Endothelial cell of umbilical vein (primary cell): Measurements from ENCODE around the gene FCMR. TPM values are rescaled to one million over a fixed set of nuclear protein-coding genes. Genes with fewer than 3 reads are reported as not detected.

Experiments
- BruUV-seq: library from RNA; stranded (reverse); fragments of 400-500 nt; replicated peaks from 2 replicates; lab custom pipeline; 2021; lab: Mats Ljungman, UMichigan
- CTCF ChIA-PET: fragments of 300-600, 350-600 bp; sonication (Branson Sonifier 250); formaldehyde crosslinking; loops from one replicate; lab custom pipeline; 2021; ENCODE audit warnings: antibody characterized with exemption, inconsistent platforms; lab: Charles Lee
- POLR2A ChIA-PET: fragments of 300-600, 350-600 bp; sonication (Branson Sonifier 250); formaldehyde crosslinking; loops from one replicate; lab custom pipeline; 2021; ENCODE audit warnings: antibody characterized with exemption, inconsistent platforms; lab: Charles Lee
- DNase-seq: peaks from one replicate; pipeline ENCODE4 v3.0.0-alpha.2; 2011; ENCODE audit warnings: low read depth, low spot score
- FAIRE-seq: peaks from 2 replicates; lab custom pipeline; 2011; peaks lifted over from hg19 to GRCh38; lab: Jason Lieb, UNC
- H2AFZ ChIP-seq: 2 replicates; pipeline ENCODE4 v1.6.0; 2012; ENCODE audit warnings: low read depth, low read length, control low read depth, inconsistent platforms
- H3K27ac ChIP-seq: 2 replicates; pipeline ENCODE4 v1.5.1; 2011; ENCODE audit warnings: low read depth, mild to moderate bottlenecking, control low read depth, low read length, moderate library complexity; ENCODE audit not compliant: insufficient read depth
- H3K27me3 ChIP-seq, 2 experiments: 2 replicates each; pipeline versions ENCODE4 v1.6.0 to v1.6.1; 2011; ENCODE audit warnings: low read length in 2 of 2, mixed read lengths in 1 of 2; ENCODE audit not compliant: control insufficient read depth in 2 of 2, insufficient read depth in 2 of 2
- H3K36me3 ChIP-seq, 2 experiments: 2 replicates in 1 of 2; 3 replicates in 1 of 2; pipeline ENCODE4 v1.5.1; 2011; ENCODE audit warnings: low read length in 2 of 2, mild to moderate bottlenecking in 1 of 2, moderate library complexity in 1 of 2; ENCODE audit not compliant: control insufficient read depth in 2 of 2, insufficient read depth in 2 of 2; ENCODE audit errors: extremely low read depth in 1 of 2
- H3K4me1 ChIP-seq: 3 replicates; pipeline ENCODE4 v1.5.1; 2011; ENCODE audit warnings: mild to moderate bottlenecking, low read length; ENCODE audit not compliant: control insufficient read depth, insufficient read depth; ENCODE audit errors: extremely low read depth
- H3K4me2 ChIP-seq: 2 replicates; pipeline ENCODE4 v1.6.1; 2011; ENCODE audit warnings: low read length, control low read depth, mixed read lengths; ENCODE audit not compliant: insufficient read depth
- H3K4me3 ChIP-seq, 3 experiments: fragments of 200-600 bp in 1 of 3; sonication (generic), shearing (Covaris generic) in 1 of 3; replicated peaks in 1 of 3; 2 replicates each; pipeline ENCODE4 v1.5.1; 2011 to 2016; ENCODE audit warnings: control low read depth in 3 of 3, low read length in 3 of 3, mild to moderate bottlenecking in 2 of 3, inconsistent platforms in 1 of 3, low read depth in 1 of 3, moderate library complexity in 1 of 3; ENCODE audit not compliant: insufficient read depth in 1 of 3
- H3K79me2 ChIP-seq: 2 replicates; pipeline ENCODE4 v1.6.0; 2012; ENCODE audit warnings: low read length, inconsistent platforms; ENCODE audit not compliant: control insufficient read depth, insufficient read depth
- H3K9ac ChIP-seq: replicated peaks from 2 replicates; pipeline ENCODE3; 2011; ENCODE audit warnings: low read length, control low read depth; ENCODE audit not compliant: insufficient read depth; ENCODE audit errors: extremely low read depth
- H3K9me1 ChIP-seq: replicated peaks from 3 replicates; pipeline ENCODE4 v1.6.0; 2011; ENCODE audit warnings: mild to moderate bottlenecking, low read length; ENCODE audit not compliant: control insufficient read depth, insufficient read depth; ENCODE audit errors: extremely low read depth
- H3K9me3 ChIP-seq: replicated peaks from 2 replicates; pipeline ENCODE4 v1.5.1; 2012; ENCODE audit warnings: low read length, inconsistent platforms; ENCODE audit not compliant: control insufficient read depth, insufficient read depth
- H4K20me1 ChIP-seq: replicated peaks from 2 replicates; pipeline ENCODE3; 2011; ENCODE audit warnings: mild to moderate bottlenecking, low read length; ENCODE audit not compliant: control insufficient read depth, insufficient read depth; ENCODE audit errors: extremely low read depth
- EZH2 ChIP-seq: IDR thresholded peaks from 2 replicates; pipeline ENCODE4 v1.6.1; 2012; ENCODE audit warnings: borderline replicate concordance, low read depth, mild to moderate bottlenecking, moderate library complexity, low read length, inconsistent platforms; ENCODE audit not compliant: severe bottlenecking
- FOS ChIP-seq: IDR thresholded peaks from 2 replicates; pipeline ENCODE4 v1.6.1; 2011; ENCODE audit warnings: mild to moderate bottlenecking, low read length, moderate library complexity, borderline replicate concordance; ENCODE audit not compliant: insufficient read depth
- GATA2 ChIP-seq: IDR thresholded peaks from 2 replicates; pipeline ENCODE4 v1.7.0; 2011; ENCODE audit warnings: low read depth, mild to moderate bottlenecking, moderate library complexity, mixed read lengths, low read length; ENCODE audit not compliant: insufficient read length, insufficient read depth
- JUN ChIP-seq: IDR thresholded peaks from 2 replicates; pipeline ENCODE4 v1.6.1; 2011; ENCODE audit warnings: borderline replicate concordance, low read depth; ENCODE audit not compliant: insufficient read length, insufficient read depth
- MYC ChIP-seq: IDR thresholded peaks from one replicate; pipeline ENCODE4 v1.6.1; 2011; ENCODE audit warnings: mild to moderate bottlenecking, low read depth, low read length
- POLR2A ChIP-seq: IDR thresholded peaks from 2 replicates; pipeline ENCODE4 v1.6.1; 2012; ENCODE audit warnings: low read depth, mild to moderate bottlenecking, control low read depth, low read length
- POLR2AphosphoS5 ChIP-seq: IDR thresholded peaks from 2 replicates; pipeline ENCODE4 v1.6.1; 2012; ENCODE audit warnings: low read depth, mild to moderate bottlenecking, control low read depth, low read length, moderate library complexity; ENCODE audit not compliant: insufficient read depth
- dilution Hi-C: fragments of 300-500 bp; cut with MboI; formaldehyde crosslinking; loops from one replicate; pipeline ENCODE4 v1.15.0; 2019; ENCODE audit warnings: low sequenced_read_pairs; ENCODE audit not compliant: extremely low pct_ligation_motif_present
- intact Hi-C: fragments of 100-400 bp; cut with micrococcal nuclease; formaldehyde crosslinking; loops from one replicate; pipeline ENCODE4 v1.10.0; 2022
- polyA plus RNA-seq, 4 experiments: library from polyadenylated mRNA; depleted of rRNA in 3 of 4; stranded (reverse) in 3 of 4; unstranded in 1 of 4; fragments of >200 nt; gene quantifications; 2 replicates each; pipeline versions ENCODE4 v1.2.1 to v1.2.3, GENCODE V29; 2011 to 2012; ENCODE audit warnings: missing spikeins in 1 of 4
- total RNA-seq: library from RNA; stranded (reverse); gene quantifications from 2 replicates; pipeline ENCODE4 v1.2.3, GENCODE V29; 2021
- TF ChIP-seq, protein P1 (sequence below), 2 donors: IDR thresholded peaks; 1 replicate in 1 of 2; 2 replicates in 1 of 2; pipeline ENCODE4 v1.5.1; 2011; ENCODE audit warnings: low read length in 2 of 2, mild to moderate bottlenecking in 2 of 2, moderate library complexity in 2 of 2, control low read depth in 1 of 2, inconsistent platforms in 1 of 2, low read depth in 1 of 2; ENCODE audit not compliant: insufficient read depth in 1 of 2; ENCODE audit errors: extremely low read depth in 1 of 2
- TF ChIP-seq, protein P2 (sequence below): IDR thresholded peaks from 2 replicates; pipeline ENCODE4 v1.6.1; 2011; ENCODE audit not compliant: insufficient read depth, insufficient read length

Gene FCMR
- total and polyA plus RNA-seq, 2 donors (not counting 3 experiments of a cell fraction or from before 2014, with no cell fraction given), result not detected

DNA sequence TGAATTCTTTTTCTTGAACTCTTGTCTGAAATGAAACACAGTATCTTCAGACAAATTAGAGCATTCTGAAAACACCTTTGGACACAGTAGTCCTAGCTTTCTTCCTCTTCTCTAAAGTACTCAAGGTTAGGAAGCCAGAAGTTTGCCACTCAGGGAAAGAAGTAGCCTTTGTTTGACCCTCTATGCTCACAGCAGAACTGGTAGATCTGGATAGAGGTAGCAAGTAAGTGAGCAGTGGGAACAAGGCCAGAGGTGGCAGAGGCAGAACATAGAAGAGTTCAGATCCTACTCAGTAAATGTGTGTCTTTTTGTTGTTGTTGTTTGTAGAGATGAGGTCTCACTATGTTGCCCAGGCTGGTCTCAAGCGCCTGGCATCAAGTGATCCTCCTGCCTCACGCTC, 31.9 kb upstream of the FCMR start:
- no peaks in the 10 kb centered on the region for H3K9me3 ChIP-seq
- no TSS peak for BruUV-seq
- FAIRE-seq (no peak), DNase-seq (no peak)
- H3K4me2 ChIP-seq, result no peak overlapping the region
- no peaks in the 10 kb centered on the region for H4K20me1 ChIP-seq
- H3K4me1 ChIP-seq, result no peaks in the 10 kb centered on the region
- H3K9ac ChIP-seq, result no peak overlapping the region
- H3K4me3 ChIP-seq, result no peak overlapping the region
- ChIA-PET POLR2A (no interaction called here), CTCF (interaction anchor here (1.4 kb wide), 1 partner anchor 20 kb away, joined by 3 read pairs; no protein-coding TSS in a partner anchor)
- no peak overlapping the region for H3K27ac ChIP-seq
- no peaks in the 10 kb centered on the region for H3K9me1 ChIP-seq
- TF ChIP-seq POLR2A, result no peak
- intact Hi-C loops (no loop called here), dilution Hi-C loops (no loop called here)
- no peaks in the 10 kb centered on the region for H3K36me3 ChIP-seq
- no peak overlapping the region for H2AFZ ChIP-seq
- H3K27me3 ChIP-seq, result peaks cover 2 to 3% of the 10 kb centered on the region in 2 experiments
- H3K79me2 ChIP-seq, result no peaks in the 10 kb centered on the region

DNA sequence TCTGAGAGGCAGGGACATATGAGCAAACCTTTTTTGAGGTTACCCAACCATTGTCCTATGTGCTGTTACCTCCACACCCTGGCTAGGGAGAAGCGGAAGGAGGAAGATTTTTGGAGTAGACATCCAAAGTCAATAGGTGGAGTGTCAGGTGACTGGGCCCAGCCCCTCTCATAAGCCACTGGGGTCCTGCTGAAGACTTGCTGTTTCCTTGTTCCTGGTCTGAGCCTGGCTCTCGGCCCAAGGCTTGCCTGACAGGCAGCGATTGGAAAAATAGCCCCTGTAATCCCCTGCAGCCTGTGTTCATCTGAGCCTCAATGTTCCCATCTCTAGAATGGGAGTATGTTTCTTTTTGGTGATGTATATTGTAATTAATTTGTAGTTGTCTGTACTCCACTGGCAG, 31.4 kb upstream of the FCMR start:
- H3K9ac ChIP-seq, result no peak overlapping the region
- no TSS peak for BruUV-seq
- no peak overlapping the region for H3K4me2 ChIP-seq
- no peaks in the 10 kb centered on the region for H4K20me1 ChIP-seq
- H3K36me3 ChIP-seq, result no peaks in the 10 kb centered on the region
- no peaks in the 10 kb centered on the region for H3K9me1 ChIP-seq
- H3K9me3 ChIP-seq, result no peaks in the 10 kb centered on the region
- FAIRE-seq (no peak), DNase-seq (no peak)
- no peak overlapping the region for H3K27ac ChIP-seq
- no peaks in the 10 kb centered on the region for H3K4me1 ChIP-seq
- H3K79me2 ChIP-seq, result no peaks in the 10 kb centered on the region
- no peak overlapping the region for H2AFZ ChIP-seq
- ChIA-PET POLR2A (no interaction called here), CTCF (no interaction called here)
- H3K27me3 ChIP-seq, result peaks cover 2 to 3% of the 10 kb centered on the region in 2 experiments
- intact Hi-C loops (no loop called here), dilution Hi-C loops (no loop called here)
- TF ChIP-seq, protein P1, sequence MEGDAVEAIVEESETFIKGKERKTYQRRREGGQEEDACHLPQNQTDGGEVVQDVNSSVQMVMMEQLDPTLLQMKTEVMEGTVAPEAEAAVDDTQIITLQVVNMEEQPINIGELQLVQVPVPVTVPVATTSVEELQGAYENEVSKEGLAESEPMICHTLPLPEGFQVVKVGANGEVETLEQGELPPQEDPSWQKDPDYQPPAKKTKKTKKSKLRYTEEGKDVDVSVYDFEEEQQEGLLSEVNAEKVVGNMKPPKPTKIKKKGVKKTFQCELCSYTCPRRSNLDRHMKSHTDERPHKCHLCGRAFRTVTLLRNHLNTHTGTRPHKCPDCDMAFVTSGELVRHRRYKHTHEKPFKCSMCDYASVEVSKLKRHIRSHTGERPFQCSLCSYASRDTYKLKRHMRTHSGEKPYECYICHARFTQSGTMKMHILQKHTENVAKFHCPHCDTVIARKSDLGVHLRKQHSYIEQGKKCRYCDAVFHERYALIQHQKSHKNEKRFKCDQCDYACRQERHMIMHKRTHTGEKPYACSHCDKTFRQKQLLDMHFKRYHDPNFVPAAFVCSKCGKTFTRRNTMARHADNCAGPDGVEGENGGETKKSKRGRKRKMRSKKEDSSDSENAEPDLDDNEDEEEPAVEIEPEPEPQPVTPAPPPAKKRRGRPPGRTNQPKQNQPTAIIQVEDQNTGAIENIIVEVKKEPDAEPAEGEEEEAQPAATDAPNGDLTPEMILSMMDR (IDR thresholded peaks at IDR 0.05; ENCODE audit: extremely low read depth in 1 of 2, insufficient read depth in 1 of 2, low read depth in 1 of 2, low read length in 2 of 2), result no peak
- no peak for TF ChIP-seq POLR2A
- no peak for TF ChIP-seq GATA2
- TF ChIP-seq, protein P2, sequence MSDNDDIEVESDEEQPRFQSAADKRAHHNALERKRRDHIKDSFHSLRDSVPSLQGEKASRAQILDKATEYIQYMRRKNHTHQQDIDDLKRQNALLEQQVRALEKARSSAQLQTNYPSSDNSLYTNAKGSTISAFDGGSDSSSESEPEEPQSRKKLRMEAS, result no peak
- no peak for TF ChIP-seq FOS
- TF ChIP-seq JUN, result no peak
- no peak for TF ChIP-seq POLR2AphosphoS5
- no peak for TF ChIP-seq EZH2
- TF ChIP-seq MYC, result no peak
- H3K4me3 ChIP-seq, result no peak overlapping the region
